ENCODE measurements around the gene TRIM60.
"Not testable (repeated sequence)": the region's sequence is repeated elsewhere in the genome, so short reads cannot be mapped to it uniquely, and the experiment has no call there.

- not testable (repeated sequence) for TF ChIP-seq FOXA1 (IDR thresholded peaks at IDR 0.05); FOXM1 (IDR thresholded peaks at IDR 0.05; ENCODE audit: borderline replicate concordance); L3MBTL2 (conservative IDR thresholded peaks at IDR 0.05); ELF4 (IDR thresholded peaks at IDR 0.05); NFRKB (IDR thresholded peaks at IDR 0.05); BHLHE40 (IDR thresholded peaks at IDR 0.05; ENCODE audit: borderline replicate concordance); TARDBP (IDR thresholded peaks at IDR 0.05)
- TF ChIP-seq, protein P1, sequence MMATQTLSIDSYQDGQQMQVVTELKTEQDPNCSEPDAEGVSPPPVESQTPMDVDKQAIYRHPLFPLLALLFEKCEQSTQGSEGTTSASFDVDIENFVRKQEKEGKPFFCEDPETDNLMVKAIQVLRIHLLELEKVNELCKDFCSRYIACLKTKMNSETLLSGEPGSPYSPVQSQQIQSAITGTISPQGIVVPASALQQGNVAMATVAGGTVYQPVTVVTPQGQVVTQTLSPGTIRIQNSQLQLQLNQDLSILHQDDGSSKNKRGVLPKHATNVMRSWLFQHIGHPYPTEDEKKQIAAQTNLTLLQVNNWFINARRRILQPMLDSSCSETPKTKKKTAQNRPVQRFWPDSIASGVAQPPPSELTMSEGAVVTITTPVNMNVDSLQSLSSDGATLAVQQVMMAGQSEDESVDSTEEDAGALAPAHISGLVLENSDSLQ (IDR thresholded peaks at IDR 0.05), result not testable (repeated sequence)
Observed at GRCh38 chr4:164990786-164991185, 41.0 kb upstream of the TRIM60 start.
